T-cell (primary cell): ENCODE measurements around the gene CFAP57. TPM values are rescaled to one million over a fixed set of nuclear protein-coding genes. Genes with fewer than 3 reads are reported as not detected.

Source experiments
- ATAC-seq, 4 experiments: fragments of 200-7000 bp in 3 of 4; fragments of 150-1000 bp in 1 of 4; cut with Tn5 transposase; replicated peaks in 1 of 4; 1 replicate in 3 of 4; 2 replicates in 1 of 4; pipeline ENCODE4 v1.10.0; 2021; ENCODE audit warnings: moderate library complexity in 3 of 4, mild to moderate bottlenecking in 2 of 4, moderate number of reproducible peaks in 1 of 4
- CTCF ChIA-PET, 2 donors: fragments of 300-600 bp; sonication (Branson Sonifier 250); formaldehyde crosslinking; loops; one replicate each; lab custom pipeline; 2022; ENCODE audit warnings: antibody characterized with exemption in 2 of 2; lab: Charles Lee
- POLR2A ChIA-PET, 2 donors: fragments of 300-600 bp; sonication (Branson Sonifier 250); formaldehyde crosslinking; loops; one replicate each; lab custom pipeline; 2022; ENCODE audit warnings: antibody characterized with exemption in 2 of 2; lab: Charles Lee
- DNase-seq, 35 experiments: peaks; one replicate each; pipeline versions ENCODE4 v3.0.0 to v3.0.0-alpha.2; 2013 to 2023
- H3K27ac ChIP-seq: one replicate; pipeline ENCODE4 v1.5.1; 2013; ENCODE audit warnings: low read length
- H3K27me3 ChIP-seq, 2 experiments: replicated peaks in 1 of 2; 1 replicate in 1 of 2; 2 replicates in 1 of 2; pipeline versions ENCODE4 v1.6.1 to v1.7.0; 2013; ENCODE audit warnings: low read length in 1 of 2, mixed read lengths in 1 of 2; ENCODE audit not compliant: control insufficient read depth in 2 of 2, insufficient read depth in 2 of 2; ENCODE audit errors: extremely low read depth in 1 of 2
- H3K36me3 ChIP-seq, 2 donors: 1 replicate in 1 of 2; 2 replicates in 1 of 2; pipeline versions ENCODE4 v1.6.1 to v1.7.0; 2013; ENCODE audit warnings: low read length in 1 of 2; ENCODE audit not compliant: control insufficient read depth in 2 of 2, insufficient read depth in 1 of 2; ENCODE audit errors: extremely low read depth in 1 of 2
- H3K4me1 ChIP-seq, 2 experiments: 1 replicate in 1 of 2; 2 replicates in 1 of 2; pipeline versions ENCODE4 v1.6.1 to v1.7.0; 2013; ENCODE audit warnings: low read length in 2 of 2, mixed read lengths in 1 of 2; ENCODE audit not compliant: insufficient read depth in 2 of 2, control insufficient read depth in 1 of 2; ENCODE audit errors: extremely low read depth in 1 of 2
- H3K4me3 ChIP-seq, 2 donors: 1 replicate in 1 of 2; 2 replicates in 1 of 2; pipeline versions ENCODE4 v1.5.1 to v1.7.0; 2013; ENCODE audit warnings: mild to moderate bottlenecking in 2 of 2, low read length in 1 of 2, moderate library complexity in 1 of 2; ENCODE audit not compliant: control insufficient read depth in 1 of 2; ENCODE audit errors: extremely low read depth in 1 of 2
- H3K9me3 ChIP-seq: 2 replicates; pipeline ENCODE4 v1.7.0; 2013
- H3K27ac Mint-ChIP-seq, 2 donors: one replicate each; pipeline ENCODE4 v1.8.0; 2020 to 2021; ENCODE audit warnings: mild to moderate bottlenecking in 2 of 2, mixed read lengths in 2 of 2
- H3K27me3 Mint-ChIP-seq, 2 donors: one replicate each; pipeline ENCODE4 v1.8.0; 2021 to 2022; ENCODE audit warnings: mixed read lengths in 2 of 2
- H3K36me3 Mint-ChIP-seq: one replicate; pipeline ENCODE4 v1.8.0; 2021; ENCODE audit warnings: mixed read lengths
- H3K4me1 Mint-ChIP-seq, 3 donors: one replicate each; pipeline ENCODE4 v1.8.0; 2020 to 2022; ENCODE audit warnings: mixed read lengths in 3 of 3, mild to moderate bottlenecking in 1 of 3
- H3K4me3 Mint-ChIP-seq, 3 donors: one replicate each; pipeline ENCODE4 v1.8.0; 2020 to 2022; ENCODE audit warnings: mild to moderate bottlenecking in 3 of 3, mixed read lengths in 3 of 3, moderate library complexity in 3 of 3
- H3K9me3 Mint-ChIP-seq, 3 donors: one replicate each; pipeline ENCODE4 v1.8.0; 2020 to 2022; ENCODE audit warnings: mixed read lengths in 3 of 3
- WGBS: methylation state at CpG from one replicate; pipeline ENCODE4 v1.1.5; 2013; ENCODE audit warnings: missing lambda C conversion rate; ENCODE audit not compliant: insufficient coverage; 5-methylcytosine and 5-hydroxymethylcytosine counted together
- total RNA-seq, 35 experiments: library from RNA in 6 of 35; stranded (reverse) in 6 of 35; fragments of 120-200 nt in 1 of 35; gene quantifications; one replicate each; pipeline versions ENCODE4 v1.2.1 to v1.2.4 and lab custom pipeline; 2013 to 2026

The CFAP57 gene
- total RNA-seq, 5 donors from 2014 or later (not counting 1 experiment from before 2014, with no cell fraction given): 0.07 TPM; not detected in 4

DNA sequence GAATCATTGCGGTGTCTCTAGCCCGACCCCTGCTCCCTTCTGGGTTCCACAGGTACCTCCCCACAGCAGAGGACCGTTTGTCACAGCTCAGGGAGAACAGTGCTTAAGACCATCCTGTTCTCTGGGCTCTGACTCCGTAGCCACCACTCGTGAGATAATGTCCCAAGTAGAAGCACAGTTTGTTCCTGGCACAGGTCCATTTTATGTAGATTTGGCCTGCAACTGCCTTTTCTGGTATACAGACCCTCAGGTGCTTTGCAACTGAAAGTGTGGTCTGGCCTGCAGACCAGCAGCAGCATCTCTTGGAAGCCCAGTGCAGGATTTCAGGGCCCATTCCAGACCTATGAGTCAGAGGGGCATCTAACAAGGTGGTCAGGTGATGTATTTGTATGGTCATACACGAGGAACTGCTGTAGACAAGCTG, 69.3 kb downstream of the CFAP57 start:
- H3K27ac Mint-ChIP-seq: no peak overlapping the region
- ATAC-seq (no peak), DNase-seq (no peak)
- H3K27me3 Mint-ChIP-seq: peaks cover 7 to 9% of the 10 kb centered on the region in 2 donors
- H3K4me1 Mint-ChIP-seq: peaks cover 0 to 4% (median 0%) of the 10 kb centered on the region in 3 donors
- peaks cover 0 to 9% of the 10 kb centered on the region in 2 experiments for H3K27me3 ChIP-seq
- H3K27ac ChIP-seq: no peak overlapping the region
- H3K36me3 ChIP-seq: no peaks in the 10 kb centered on the region
- CTCF ChIA-PET: no interaction called here
- WGBS: 64% methylated on average over 6 of the region's 6 CpGs
- no peaks in the 10 kb centered on the region for H3K9me3 ChIP-seq
- no peak overlapping the region for H3K4me3 ChIP-seq
- H3K36me3 Mint-ChIP-seq: no peaks in the 10 kb centered on the region
- peaks cover 0 to 3% (median 0%) of the 10 kb centered on the region in 3 donors for H3K9me3 Mint-ChIP-seq
- no peaks in the 10 kb centered on the region for H3K4me1 ChIP-seq
- H3K4me3 Mint-ChIP-seq: no peak overlapping the region
- POLR2A ChIA-PET: no interaction called here

- Mint-ChIP-seq H3K36me3 (no peaks in the 10 kb centered on the region), H3K27ac (no peak overlapping the region)
- ATAC-seq: no peak
Measured at GRCh38 chr1:43243299-43243698, 71.2 kb downstream of the CFAP57 start.

DNA sequence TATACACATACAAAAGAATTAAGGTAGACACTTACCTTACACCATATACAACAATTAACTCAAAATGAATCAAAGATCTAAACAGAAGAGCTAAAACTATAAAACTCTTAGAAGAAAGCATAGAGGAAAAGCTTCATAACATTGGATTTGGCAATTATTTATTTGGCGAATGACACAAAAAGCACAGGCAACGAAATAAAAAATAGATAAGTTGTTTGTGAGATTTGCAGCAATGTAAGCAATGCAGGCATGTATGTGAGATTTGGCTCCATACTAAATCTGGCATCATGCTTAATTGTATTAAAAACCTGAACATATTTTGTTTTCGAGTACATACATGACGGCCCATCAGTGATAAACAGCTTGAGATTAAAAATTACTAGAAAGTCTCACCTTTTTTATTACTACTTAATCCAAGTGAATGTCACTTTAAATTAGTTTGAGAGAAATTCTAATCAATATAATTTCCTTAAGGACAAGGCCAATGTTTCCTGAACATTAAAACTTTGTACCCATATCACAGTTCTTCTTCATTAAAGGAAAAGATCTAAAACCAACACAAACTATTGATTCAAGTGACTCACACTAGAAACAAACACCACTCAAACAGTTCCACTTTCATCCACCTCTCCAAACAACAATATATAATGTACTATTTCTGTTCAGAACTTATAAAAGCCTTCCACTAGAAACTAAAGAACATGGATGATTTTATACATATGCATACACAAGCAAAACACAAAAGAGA, 74.5 kb downstream of the CFAP57 start:
- Mint-ChIP-seq H3K36me3 (no peaks in the 10 kb centered on the region), H3K9me3 (peaks cover 0 to 2% (median 0%) of the 10 kb centered on the region in 3 donors), H3K27me3 (peaks cover 7 to 16% of the 10 kb centered on the region in 2 donors), H3K4me3 (no peak overlapping the region), H3K27ac (no peak overlapping the region), H3K4me1 (no peaks in the 10 kb centered on the region)
- Histone ChIP-seq H3K36me3 (no peaks in the 10 kb centered on the region), H3K27me3 (peaks cover 0 to 8% of the 10 kb centered on the region in 2 experiments), H3K9me3 (no peaks in the 10 kb centered on the region), H3K27ac (no peak overlapping the region), H3K4me3 (no peak overlapping the region), H3K4me1 (no peaks in the 10 kb centered on the region)
- ATAC-seq (no peak), DNase-seq (no peak)
- ChIA-PET CTCF (no interaction called here), POLR2A (no interaction called here)
- no CpG with 5 or more reads among the region's 4 CpGs for WGBS

More at GRCh38 chr1:43243299-43243698, 71.2 kb downstream of the CFAP57 start:
- Histone ChIP-seq H3K9me3 (no peaks in the 10 kb centered on the region), H3K36me3 (no peaks in the 10 kb centered on the region), H3K27me3 (peaks cover 0 to 7% of the 10 kb centered on the region in 2 experiments), H3K4me3 (no peak overlapping the region), H3K4me1 (no peaks in the 10 kb centered on the region), H3K27ac (no peak overlapping the region)
- CTCF ChIA-PET: interaction anchor here in 1 of 2 donors (1.0 to 1.5 kb wide), 2 partner anchors 16 to 25 kb away, joined by 3 to 4 read pairs; no protein-coding TSS in a partner anchor
- no peak for DNase-seq
- WGBS: 81% methylated on average over 3 of the region's 6 CpGs
- peaks cover 7% of the 10 kb centered on the region in 2 donors for H3K27me3 Mint-ChIP-seq
- H3K4me1 Mint-ChIP-seq: peaks cover 0 to 4% (median 0%) of the 10 kb centered on the region in 3 donors
- H3K4me3 Mint-ChIP-seq: no peak overlapping the region
- H3K9me3 Mint-ChIP-seq: peaks cover 0 to 3% (median 2%) of the 10 kb centered on the region in 3 donors
- POLR2A ChIA-PET: no interaction called here

DNA sequence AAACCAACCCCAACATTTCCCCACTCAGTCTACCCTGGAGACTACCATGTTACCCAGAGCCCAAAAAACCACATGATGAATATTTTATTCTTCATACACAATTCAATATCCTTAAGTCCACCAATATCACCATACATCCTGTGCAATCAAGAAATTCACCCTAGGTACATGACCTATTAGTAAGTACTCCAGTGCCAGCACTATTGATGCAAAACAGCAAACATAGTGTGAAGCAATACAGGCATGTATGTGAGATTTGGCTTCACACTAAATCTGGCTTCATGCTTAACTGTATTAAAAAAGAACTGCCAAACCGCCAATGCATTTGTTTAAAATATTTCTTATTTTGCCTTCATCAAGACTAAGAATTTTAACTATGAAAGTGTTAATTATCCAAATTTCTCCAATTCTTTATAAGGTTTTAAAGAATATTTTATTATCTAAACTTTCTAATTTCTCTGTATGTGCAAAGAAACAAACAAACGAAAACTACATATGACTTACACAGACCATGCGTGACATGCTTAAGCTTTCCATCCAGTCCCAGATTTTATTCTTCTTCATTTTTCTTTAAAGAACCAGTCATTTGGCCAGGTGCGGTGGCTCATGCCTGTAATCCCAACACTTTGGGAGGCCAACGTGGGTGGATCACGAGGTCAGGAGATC, 75.3 kb downstream of the CFAP57 start:
- POLR2A ChIA-PET: no interaction called here
- no peak for DNase-seq

GRCh38 chr1:43250351-43250761, 78.2 kb downstream of the CFAP57 start:
- Mint-ChIP-seq H3K27me3 (peaks cover 4 to 17% of the 10 kb centered on the region in 2 donors), H3K4me3 (no peak overlapping the region), H3K27ac (no peak overlapping the region), H3K4me1 (no peaks in the 10 kb centered on the region), H3K9me3 (peaks cover 0 to 2% (median 0%) of the 10 kb centered on the region in 3 donors), H3K36me3 (no peaks in the 10 kb centered on the region)
- Histone ChIP-seq H3K36me3 (no peaks in the 10 kb centered on the region), H3K27ac (no peak overlapping the region), H3K27me3 (peaks cover 0 to 17% of the 10 kb centered on the region in 2 experiments), H3K9me3 (no peaks in the 10 kb centered on the region), H3K4me1 (no peaks in the 10 kb centered on the region), H3K4me3 (no peak overlapping the region)
- DNase-seq (no peak), ATAC-seq (no peak)
- CTCF ChIA-PET: no interaction called here
- POLR2A ChIA-PET: no interaction called here
- WGBS: 86% methylated on average over 1 of the region's 3 CpGs

More for the DNA sequence above, 75.3 kb downstream of the CFAP57 start:
- no peak overlapping the region for H3K4me3 ChIP-seq
- H3K4me1 Mint-ChIP-seq: no peaks in the 10 kb centered on the region
- no peaks in the 10 kb centered on the region for H3K36me3 ChIP-seq
- no peak overlapping the region for H3K27ac ChIP-seq
- 78% methylated on average over 3 of the region's 6 CpGs for WGBS
- H3K9me3 Mint-ChIP-seq: peaks cover 0 to 2% (median 0%) of the 10 kb centered on the region in 3 donors
- H3K9me3 ChIP-seq: no peaks in the 10 kb centered on the region
- H3K36me3 Mint-ChIP-seq: no peaks in the 10 kb centered on the region
- CTCF ChIA-PET: no interaction called here
- no peak overlapping the region for H3K27ac Mint-ChIP-seq
- peaks cover 4 to 13% of the 10 kb centered on the region in 2 donors for H3K27me3 Mint-ChIP-seq
- H3K27me3 ChIP-seq: peaks cover 0 to 5% of the 10 kb centered on the region in 2 experiments
- H3K4me1 ChIP-seq: no peaks in the 10 kb centered on the region
- H3K4me3 Mint-ChIP-seq: no peak overlapping the region
- ATAC-seq: no peak

DNA sequence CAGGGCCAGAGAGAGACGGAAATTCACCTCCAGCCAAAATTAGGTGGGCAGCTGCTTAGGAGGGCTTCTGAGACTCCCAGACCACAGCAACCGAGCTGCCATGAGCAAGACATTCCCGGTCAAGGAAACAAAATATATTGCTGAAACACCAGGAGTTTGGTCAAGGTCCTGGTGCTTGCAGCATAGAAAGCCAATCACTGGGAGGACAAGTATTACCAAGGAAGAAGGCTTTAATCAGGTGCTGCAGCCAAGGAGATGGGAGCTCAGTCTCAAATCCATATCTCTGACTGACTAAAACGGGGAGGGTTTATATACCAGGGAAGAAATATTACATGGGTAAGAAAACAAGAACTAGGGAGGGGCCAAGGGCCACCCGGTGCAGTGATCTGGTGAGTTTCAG, 78.9 kb downstream of the CFAP57 start:
- no peaks in the 10 kb centered on the region for H3K4me1 Mint-ChIP-seq
- ChIA-PET CTCF (no interaction called here), POLR2A (no interaction called here)
- Histone ChIP-seq H3K27me3 (peaks cover 0 to 23% of the 10 kb centered on the region in 2 experiments), H3K4me3 (no peak overlapping the region), H3K9me3 (no peaks in the 10 kb centered on the region), H3K36me3 (no peaks in the 10 kb centered on the region), H3K4me1 (no peaks in the 10 kb centered on the region), H3K27ac (no peak overlapping the region)
- peaks cover 4 to 17% of the 10 kb centered on the region in 2 donors for H3K27me3 Mint-ChIP-seq
- H3K36me3 Mint-ChIP-seq: no peaks in the 10 kb centered on the region
- ATAC-seq: no peak
- 90% methylated on average over 4 of the region's 5 CpGs for WGBS
- H3K4me3 Mint-ChIP-seq: no peak overlapping the region
- H3K9me3 Mint-ChIP-seq: peaks cover 0 to 2% (median 0%) of the 10 kb centered on the region in 3 donors
- no peak for DNase-seq
- no peak overlapping the region for H3K27ac Mint-ChIP-seq
